Prostate gland (tissue), 2 donors: Measurements from ENCODE around the gene SLC25A21. TPM values are rescaled to one million over a fixed set of nuclear protein-coding genes. Genes with fewer than 3 reads are reported as not detected.
"Not testable (repeated sequence)": the region's sequence is repeated elsewhere in the genome, so short reads cannot be mapped to it uniquely, and the experiment has no call there.

ENCODE experiments used
- DNase-seq: peaks from one replicate; pipeline ENCODE4 v3.0.0-alpha.2; 2019; ENCODE audit warnings: low spot score
- H3K27ac ChIP-seq, 2 donors: fragments of 200-600 bp; sonication (generic); 2 replicates each; pipeline ENCODE4 v1.5.1; 2017 to 2019
- H3K27me3 ChIP-seq: fragments of 200-600 bp; sonication (generic); replicated peaks from 2 replicates; pipeline ENCODE4 v1.5.1; 2019; ENCODE audit not compliant: insufficient read depth
- H3K36me3 ChIP-seq, 2 donors: fragments of 200-600 bp; sonication (generic); 1 replicate in 1 of 2; 2 replicates in 1 of 2; pipeline versions ENCODE4 v1.5.1 to v1.8.1; 2017 to 2019
- H3K4me1 ChIP-seq: fragments of 200-600 bp; sonication (generic); replicated peaks from 2 replicates; pipeline ENCODE4 v1.5.1; 2019
- H3K4me3 ChIP-seq, 2 donors: fragments of 200-600 bp; sonication (generic); 2 replicates each; pipeline ENCODE4 v1.5.1; 2017 to 2019
- H3K9me3 ChIP-seq: fragments of 200-600 bp; sonication (generic); 2 replicates; pipeline ENCODE4 v1.5.1; 2017
- CTCF ChIP-seq, 4 experiments: fragments of 200-600 bp in 2 of 4; fragments of 450-650 bp in 2 of 4; sonication (generic) in 2 of 4; IDR thresholded peaks; 1 replicate in 3 of 4; 2 replicates in 1 of 4; pipeline ENCODE4 v1.5.1; 2016 to 2019; ENCODE audit warnings: antibody characterized with exemption in 4 of 4, mild to moderate bottlenecking in 2 of 4, moderate library complexity in 2 of 4
- POLR2A ChIP-seq: fragments of 450-650 bp; IDR thresholded peaks from one replicate; pipeline ENCODE4 v1.6.1; 2016; ENCODE audit warnings: antibody characterized with exemption, mild to moderate bottlenecking
- POLR2AphosphoS5 ChIP-seq: sonication (generic); formaldehyde crosslinking; IDR thresholded peaks from one replicate; pipeline ENCODE4 v1.6.1; 2017; ENCODE audit warnings: antibody characterized with exemption
- WGBS: methylation state at CpG from one replicate; pipeline ENCODE4 v1.1.5; 2018; 5-methylcytosine and 5-hydroxymethylcytosine counted together
- intact Hi-C: fragments of 100-400 bp; cut with DNase I; formaldehyde crosslinking; loops from one replicate; pipeline ENCODE4 v1.14.2; 2022
- total RNA-seq, 2 donors: library from RNA; depleted of rRNA; stranded (reverse); fragments of >200 nt; gene quantifications; one replicate each; pipeline ENCODE4 v1.1.0, GENCODE V29; 2016

The SLC25A21 gene
- total RNA-seq, 2 donors from 2014 or later = 1.5 to 7.7 TPM

- TF ChIP-seq POLR2AphosphoS5 = no peak
- TF ChIP-seq CTCF (IDR thresholded peaks at IDR 0.05) = no peak
- no peak for TF ChIP-seq POLR2A
- intact Hi-C loops = no loop called here
- DNase-seq = no peak
- H3K27ac ChIP-seq = no peak overlapping the region
- no peaks in the 10 kb centered on the region for H3K36me3 ChIP-seq
- H3K4me3 ChIP-seq = no peak overlapping the region
- no peaks in the 10 kb centered on the region for H3K9me3 ChIP-seq
- 90% methylated on average over 9 of the region's 9 CpGs for WGBS
- H3K27me3 ChIP-seq = no peaks in the 10 kb centered on the region
- no peaks in the 10 kb centered on the region for H3K4me1 ChIP-seq
Observed at GRCh38 chr14:36817071-36817930, 355.1 kb downstream of the SLC25A21 start.

- no peaks in the 10 kb centered on the region for H3K27me3 ChIP-seq
- no peak for DNase-seq
- no peak overlapping the region for H3K4me3 ChIP-seq
- intact Hi-C loops = no loop called here
- TF ChIP-seq POLR2A = no peak
- TF ChIP-seq POLR2AphosphoS5 = no peak
- TF ChIP-seq CTCF (IDR thresholded peaks at IDR 0.05) = no peak
- H3K4me1 ChIP-seq = no peaks in the 10 kb centered on the region
- H3K27ac ChIP-seq = no peak overlapping the region
- no peaks in the 10 kb centered on the region for H3K9me3 ChIP-seq
- WGBS = 72% methylated on average over 5 of the region's 5 CpGs
- no peaks in the 10 kb centered on the region for H3K36me3 ChIP-seq
Observed at GRCh38 chr14:36816481-36816880, 355.9 kb downstream of the SLC25A21 start.

GRCh38 chr14:36814783-36815182 is 357.6 kb downstream of the SLC25A21 start:
- DNase-seq, H3K4me3 ChIP-seq, H3K27ac ChIP-seq, H3K27me3 ChIP-seq, H3K9me3 ChIP-seq, H3K4me1 ChIP-seq, intact Hi-C loops, H3K36me3 ChIP-seq: not testable (repeated sequence)
- 91% methylated on average over 5 of the region's 5 CpGs for WGBS

DNA sequence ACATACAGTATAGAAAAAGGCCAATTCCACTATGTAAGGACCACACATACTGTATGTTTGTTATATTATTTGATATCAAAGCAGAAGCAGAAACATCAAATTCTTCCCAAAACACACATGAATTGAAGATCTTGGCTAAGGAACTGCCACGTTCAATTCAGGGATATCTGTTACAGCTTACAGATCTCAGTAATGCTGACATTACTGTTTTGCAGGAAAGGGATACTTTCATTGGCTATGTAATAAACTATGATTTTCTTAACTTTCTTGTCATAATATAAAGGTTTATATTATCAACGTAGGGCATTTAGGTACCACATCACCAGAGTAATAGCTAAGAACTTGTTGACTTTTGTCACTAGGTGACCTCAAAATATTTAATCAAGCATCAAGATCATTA is 362.2 kb downstream of the SLC25A21 start:
- intact Hi-C loops = no loop called here
- WGBS = 66% methylated on average over 2 of the region's 2 CpGs
- no peaks in the 10 kb centered on the region for H3K9me3 ChIP-seq

GRCh38 chr14:36807727-36808126 is 364.7 kb downstream of the SLC25A21 start:
- TF ChIP-seq POLR2AphosphoS5 (no peak), POLR2A (no peak), CTCF (IDR thresholded peaks at IDR 0.05) (no peak)
- intact Hi-C loops = no loop called here
- Histone ChIP-seq H3K27ac (no peak overlapping the region), H3K4me3 (no peak overlapping the region), H3K27me3 (no peaks in the 10 kb centered on the region), H3K36me3 (no peaks in the 10 kb centered on the region), H3K4me1 (no peaks in the 10 kb centered on the region), H3K9me3 (no peaks in the 10 kb centered on the region)
- no peak for DNase-seq
- WGBS = 48% methylated on average over 4 of the region's 4 CpGs

More for the DNA sequence above, 362.2 kb downstream of the SLC25A21 start:
- no peak overlapping the region for H3K27ac ChIP-seq
- no peaks in the 10 kb centered on the region for H3K4me1 ChIP-seq
- DNase-seq = no peak
- no peaks in the 10 kb centered on the region for H3K36me3 ChIP-seq
- H3K27me3 ChIP-seq = no peaks in the 10 kb centered on the region
- TF ChIP-seq CTCF (IDR thresholded peaks at IDR 0.05) (no peak), POLR2A (no peak), POLR2AphosphoS5 (no peak)
- H3K4me3 ChIP-seq = no peak overlapping the region
